ENCODE measurements around the gene PELI2. TPM values are rescaled to one million over a fixed set of nuclear protein-coding genes. Genes with fewer than 3 reads are reported as not detected.

The PELI2 gene
- total and polyA plus RNA-seq, 9 donors = 13.0 to 36.8 (median 28.5) TPM

GRCh38 chr14:56135001-56135400 is 16.8 kb downstream of the PELI2 start:
- intact Hi-C loops (cut with DNase I) = no loop called here
- Histone ChIP-seq H3K9me3 (no peaks in the 10 kb centered on the region), H3K27me3 (no peaks in the 10 kb centered on the region), H3K4me3 (no peak overlapping the region), H3K36me3 (no peaks in the 10 kb centered on the region), H3K27ac (no peak overlapping the region), H3K4me1 (ENCODE audit: insufficient read depth) (peaks cover 11% of the 10 kb centered on the region)
- 50 to 72% (median 58%) methylated on average over 5 of the region's 5 CpGs for WGBS, 3 donors
- TF ChIP-seq POLR2A (IDR thresholded peaks at IDR 0.05) (no peak), EP300 (IDR thresholded peaks at IDR 0.05) (no peak), CTCF (IDR thresholded peaks at IDR 0.05) (no peak)
- DNase-seq = peak in 1 of 5 donors; percentile 33

GRCh38 chr14:56135668-56136067 is 17.5 kb downstream of the PELI2 start:
- no peak overlapping the region for H3K4me3 ChIP-seq
- intact Hi-C loops (cut with DNase I) = no loop called here
- peaks cover 9% of the 10 kb centered on the region for H3K4me1 ChIP-seq (ENCODE audit: insufficient read depth)
- no peak overlapping the region for H3K27ac ChIP-seq
- TF ChIP-seq CTCF (IDR thresholded peaks at IDR 0.05) (no peak), POLR2A (IDR thresholded peaks at IDR 0.05) (no peak), EP300 (IDR thresholded peaks at IDR 0.05) (no peak)
- no peaks in the 10 kb centered on the region for H3K27me3 ChIP-seq
- no peaks in the 10 kb centered on the region for H3K36me3 ChIP-seq
- no peak for DNase-seq
- no peaks in the 10 kb centered on the region for H3K9me3 ChIP-seq
- 82 to 86% (median 83%) methylated on average over 1 of the region's 1 CpG for WGBS, 3 donors

GRCh38 chr14:56136571-56137452 is 18.6 kb downstream of the PELI2 start:
- Histone ChIP-seq H3K9me3 (no peaks in the 10 kb centered on the region), H3K36me3 (no peaks in the 10 kb centered on the region), H3K4me3 (no peak overlapping the region), H3K4me1 (ENCODE audit: insufficient read depth) (peaks cover 6% of the 10 kb centered on the region), H3K27me3 (no peaks in the 10 kb centered on the region), H3K27ac (no peak overlapping the region)
- TF ChIP-seq EP300 (IDR thresholded peaks at IDR 0.05) = no peak
- no peak for TF ChIP-seq POLR2A (IDR thresholded peaks at IDR 0.05)
- TF ChIP-seq CTCF (IDR thresholded peaks at IDR 0.05) = no peak
- intact Hi-C loops (cut with DNase I) = no loop called here
- no peak for DNase-seq
- 87 to 92% (median 92%) methylated on average over 2 of the region's 2 CpGs for WGBS, 3 donors

GRCh38 chr14:56137453-56137807 is 19.2 kb downstream of the PELI2 start:
- no peaks in the 10 kb centered on the region for H3K9me3 ChIP-seq
- peaks cover 6% of the 10 kb centered on the region for H3K4me1 ChIP-seq (ENCODE audit: insufficient read depth)
- 77 to 80% (median 79%) methylated on average over 7 of the region's 7 CpGs for WGBS, 3 donors
- H3K4me3 ChIP-seq = no peak overlapping the region
- DNase-seq = no peak
- H3K27ac ChIP-seq = no peak overlapping the region
- intact Hi-C loops (cut with DNase I) = no loop called here
- no peaks in the 10 kb centered on the region for H3K36me3 ChIP-seq
- TF ChIP-seq CTCF (IDR thresholded peaks at IDR 0.05) (no peak), POLR2A (IDR thresholded peaks at IDR 0.05) (no peak), EP300 (IDR thresholded peaks at IDR 0.05) (no peak)
- no peaks in the 10 kb centered on the region for H3K27me3 ChIP-seq

All from ovary (tissue), 9 donors.